ENCODE measurements around the gene ARHGEF2. TPM values are rescaled to one million over a fixed set of nuclear protein-coding genes. Genes with fewer than 3 reads are reported as not detected.
A peak's percentile ranks its signal among the peaks of the same experiment; 100 is the strongest.

Gene ARHGEF2
- polyA plus RNA-seq, 1 of the 3 experiments (the other 2 are of a cell fraction) = 50.8 TPM

DNA sequence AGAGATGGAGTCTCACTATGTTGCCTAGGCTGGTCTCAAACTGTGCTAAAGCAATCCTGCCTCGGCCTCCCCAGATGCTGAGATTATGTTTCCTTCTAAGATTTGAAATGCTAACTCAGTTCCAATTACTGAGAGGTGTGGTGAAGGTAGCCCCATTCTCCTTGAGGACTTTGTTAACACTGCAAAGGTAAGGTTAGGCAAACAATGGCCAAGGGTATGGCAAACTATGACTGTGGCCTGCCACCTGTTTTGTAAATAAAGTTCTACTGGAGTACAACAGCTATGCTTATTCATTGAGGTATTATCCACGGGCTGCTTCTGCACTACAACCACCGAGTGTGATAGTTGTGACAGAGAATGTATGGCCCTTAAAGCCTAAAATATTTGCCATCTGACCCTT lies 57.6 kb downstream of the ARHGEF2 start:
- Histone ChIP-seq H3K9me2 (no peaks in the 10 kb centered on the region), H3K4me2 (no peak overlapping the region), H3K27me3 (ENCODE audit: insufficient read depth) (no peaks in the 10 kb centered on the region), H3K27ac (ENCODE audit: low read depth in 2 of 2, low read length in 1 of 2) (no peak overlapping the region), H3K9ac (no peak overlapping the region), H3K79me2 (ENCODE audit: insufficient read depth) (peaks cover 62% of the 10 kb centered on the region), H3K4me1 (ENCODE audit: control insufficient read depth in 1 of 2, insufficient read depth in 2 of 2, low read depth in 1 of 2, low read length in 1 of 2) (no peaks in the 10 kb centered on the region), H3F3A (replicated peaks; ENCODE audit: insufficient read depth) (peaks cover 53% of the 10 kb centered on the region), H3K4me3 (ENCODE audit: low read depth in 2 of 2, low read length in 1 of 2) (no peak overlapping the region), H2AFZ (ENCODE audit: low read depth) (no peak overlapping the region), H3K36me3 (replicated peaks in 1 of 2; ENCODE audit: control insufficient read depth in 1 of 2, insufficient read depth in 2 of 2, low read length in 1 of 2) (peaks cover 79 to 88% of the 10 kb centered on the region in 2 experiments), H4K20me1 (ENCODE audit: insufficient read depth) (peaks cover 6% of the 10 kb centered on the region; the same call in 1 of the 2 replicates), H3K9me3 (no peaks in the 10 kb centered on the region)
- 98% methylated on average over 3 of the region's 3 CpGs for WGBS (ENCODE audit: low lambda C conversion rate)
- DNase-seq = no peak
- ChIA-PET POLR2A (interaction anchor here (1.5 kb wide), 1 partner anchor 13 kb away, joined by 4 read pairs; the partner anchor contains the start of gene KHDC4), CTCF (interaction anchor here (0.8 to 1.3 kb wide), 2 partner anchors 12 to 69 kb away, joined by 3 read pairs; no protein-coding TSS in a partner anchor)
- TF ChIP-seq TAF1 (IDR thresholded peaks at IDR 0.05; ENCODE audit: borderline replicate concordance, low read depth, low read length) (no peak), POLR2AphosphoS5 (IDR thresholded peaks at IDR 0.05; ENCODE audit: low read depth, low read length) (0 out of 2 replicates have a peak, but pooled peaks have one; percentile 3)
- TF ChIP-seq, protein P1, sequence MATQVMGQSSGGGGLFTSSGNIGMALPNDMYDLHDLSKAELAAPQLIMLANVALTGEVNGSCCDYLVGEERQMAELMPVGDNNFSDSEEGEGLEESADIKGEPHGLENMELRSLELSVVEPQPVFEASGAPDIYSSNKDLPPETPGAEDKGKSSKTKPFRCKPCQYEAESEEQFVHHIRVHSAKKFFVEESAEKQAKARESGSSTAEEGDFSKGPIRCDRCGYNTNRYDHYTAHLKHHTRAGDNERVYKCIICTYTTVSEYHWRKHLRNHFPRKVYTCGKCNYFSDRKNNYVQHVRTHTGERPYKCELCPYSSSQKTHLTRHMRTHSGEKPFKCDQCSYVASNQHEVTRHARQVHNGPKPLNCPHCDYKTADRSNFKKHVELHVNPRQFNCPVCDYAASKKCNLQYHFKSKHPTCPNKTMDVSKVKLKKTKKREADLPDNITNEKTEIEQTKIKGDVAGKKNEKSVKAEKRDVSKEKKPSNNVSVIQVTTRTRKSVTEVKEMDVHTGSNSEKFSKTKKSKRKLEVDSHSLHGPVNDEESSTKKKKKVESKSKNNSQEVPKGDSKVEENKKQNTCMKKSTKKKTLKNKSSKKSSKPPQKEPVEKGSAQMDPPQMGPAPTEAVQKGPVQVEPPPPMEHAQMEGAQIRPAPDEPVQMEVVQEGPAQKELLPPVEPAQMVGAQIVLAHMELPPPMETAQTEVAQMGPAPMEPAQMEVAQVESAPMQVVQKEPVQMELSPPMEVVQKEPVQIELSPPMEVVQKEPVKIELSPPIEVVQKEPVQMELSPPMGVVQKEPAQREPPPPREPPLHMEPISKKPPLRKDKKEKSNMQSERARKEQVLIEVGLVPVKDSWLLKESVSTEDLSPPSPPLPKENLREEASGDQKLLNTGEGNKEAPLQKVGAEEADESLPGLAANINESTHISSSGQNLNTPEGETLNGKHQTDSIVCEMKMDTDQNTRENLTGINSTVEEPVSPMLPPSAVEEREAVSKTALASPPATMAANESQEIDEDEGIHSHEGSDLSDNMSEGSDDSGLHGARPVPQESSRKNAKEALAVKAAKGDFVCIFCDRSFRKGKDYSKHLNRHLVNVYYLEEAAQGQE (IDR thresholded peaks at IDR 0.05; ENCODE audit: low read depth, low read length) = no peak
- TF ChIP-seq, protein P2, sequence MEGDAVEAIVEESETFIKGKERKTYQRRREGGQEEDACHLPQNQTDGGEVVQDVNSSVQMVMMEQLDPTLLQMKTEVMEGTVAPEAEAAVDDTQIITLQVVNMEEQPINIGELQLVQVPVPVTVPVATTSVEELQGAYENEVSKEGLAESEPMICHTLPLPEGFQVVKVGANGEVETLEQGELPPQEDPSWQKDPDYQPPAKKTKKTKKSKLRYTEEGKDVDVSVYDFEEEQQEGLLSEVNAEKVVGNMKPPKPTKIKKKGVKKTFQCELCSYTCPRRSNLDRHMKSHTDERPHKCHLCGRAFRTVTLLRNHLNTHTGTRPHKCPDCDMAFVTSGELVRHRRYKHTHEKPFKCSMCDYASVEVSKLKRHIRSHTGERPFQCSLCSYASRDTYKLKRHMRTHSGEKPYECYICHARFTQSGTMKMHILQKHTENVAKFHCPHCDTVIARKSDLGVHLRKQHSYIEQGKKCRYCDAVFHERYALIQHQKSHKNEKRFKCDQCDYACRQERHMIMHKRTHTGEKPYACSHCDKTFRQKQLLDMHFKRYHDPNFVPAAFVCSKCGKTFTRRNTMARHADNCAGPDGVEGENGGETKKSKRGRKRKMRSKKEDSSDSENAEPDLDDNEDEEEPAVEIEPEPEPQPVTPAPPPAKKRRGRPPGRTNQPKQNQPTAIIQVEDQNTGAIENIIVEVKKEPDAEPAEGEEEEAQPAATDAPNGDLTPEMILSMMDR (IDR thresholded peaks at IDR 0.05) = no peak

DNA sequence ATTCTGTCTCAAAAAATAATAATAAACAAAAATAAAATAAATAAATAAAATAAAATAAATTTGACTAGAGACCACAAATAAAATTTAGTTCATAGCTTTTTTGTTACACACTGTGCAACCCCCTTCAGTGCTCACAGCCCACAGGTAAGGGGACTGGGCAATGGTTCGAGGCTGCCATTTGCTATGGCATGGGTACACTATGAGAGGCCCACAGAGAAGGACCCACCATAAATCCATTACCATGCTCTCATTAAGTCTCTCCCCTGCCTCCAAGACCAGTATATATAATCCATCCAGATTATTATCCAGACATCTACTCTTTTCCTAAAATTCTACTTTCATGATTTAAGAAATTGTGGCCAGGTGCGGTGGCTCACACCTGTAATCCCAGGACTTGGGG lies 58.5 kb downstream of the ARHGEF2 start:
- no peak overlapping the region for H3K4me3 ChIP-seq (ENCODE audit: low read depth in 2 of 2, low read length in 1 of 2)
- no peak overlapping the region for H3K4me2 ChIP-seq
- H3F3A ChIP-seq (replicated peaks; ENCODE audit: insufficient read depth) = peaks cover 55% of the 10 kb centered on the region
- peaks cover 52% of the 10 kb centered on the region for H3K79me2 ChIP-seq (ENCODE audit: insufficient read depth)
- H3K4me1 ChIP-seq (ENCODE audit: control insufficient read depth in 1 of 2, insufficient read depth in 2 of 2, low read depth in 1 of 2, low read length in 1 of 2) = no peaks in the 10 kb centered on the region
- no peaks in the 10 kb centered on the region for H3K9me2 ChIP-seq
- peaks cover 76 to 88% of the 10 kb centered on the region in 2 experiments for H3K36me3 ChIP-seq (replicated peaks in 1 of 2; ENCODE audit: control insufficient read depth in 1 of 2, insufficient read depth in 2 of 2, low read length in 1 of 2)
- ChIA-PET CTCF (no interaction called here), POLR2A (interaction anchor here (1.1 kb wide), 2 partner anchors 11 to 14 kb away, joined by 3 to 4 read pairs; partner anchors contain the start of gene KHDC4)
- peaks cover 6% of the 10 kb centered on the region; the same call in 1 of the 2 replicates for H4K20me1 ChIP-seq (ENCODE audit: insufficient read depth)
- no peaks in the 10 kb centered on the region for H3K9me3 ChIP-seq
- H2AFZ ChIP-seq (ENCODE audit: low read depth) = no peak overlapping the region
- no peak overlapping the region for H3K27ac ChIP-seq (ENCODE audit: low read depth in 2 of 2, low read length in 1 of 2)
- no peak for DNase-seq
- no peaks in the 10 kb centered on the region for H3K27me3 ChIP-seq (ENCODE audit: insufficient read depth)
- H3K9ac ChIP-seq = no peak overlapping the region
- WGBS (ENCODE audit: low lambda C conversion rate) = 95% methylated on average over 2 of the region's 2 CpGs
- TF ChIP-seq RAD21 (IDR thresholded peaks at IDR 0.05; ENCODE audit: low read length) (no peak), CHD2 (IDR thresholded peaks at IDR 0.05; ENCODE audit: low read length, partially characterized antibody) (no peak), TAF1 (IDR thresholded peaks at IDR 0.05; ENCODE audit: borderline replicate concordance, low read depth, low read length) (no peak), RXRA (IDR thresholded peaks at IDR 0.05; ENCODE audit: borderline replicate concordance, low read depth) (no peak), TCF12 (IDR thresholded peaks at IDR 0.05) (no peak), POLR2AphosphoS5 (IDR thresholded peaks at IDR 0.05; ENCODE audit: low read depth, low read length) (no peak), MEF2A (IDR thresholded peaks at IDR 0.05; ENCODE audit: borderline replicate concordance, low read depth) (no peak), GABPA (IDR thresholded peaks at IDR 0.05; ENCODE audit: low read depth) (no peak), FOXM1 (IDR thresholded peaks at IDR 0.05; ENCODE audit: low read depth) (no peak), NRF1 (IDR thresholded peaks at IDR 0.05; ENCODE audit: low read depth, low read length) (no peak), EZH2phosphoT487 (IDR thresholded peaks at IDR 0.05; ENCODE audit: borderline replicate concordance, low read depth) (no peak)
- TF ChIP-seq, protein P3, sequence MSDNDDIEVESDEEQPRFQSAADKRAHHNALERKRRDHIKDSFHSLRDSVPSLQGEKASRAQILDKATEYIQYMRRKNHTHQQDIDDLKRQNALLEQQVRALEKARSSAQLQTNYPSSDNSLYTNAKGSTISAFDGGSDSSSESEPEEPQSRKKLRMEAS (IDR thresholded peaks at IDR 0.05; ENCODE audit: low read depth) = no peak
- TF ChIP-seq, protein P1 (IDR thresholded peaks at IDR 0.05; ENCODE audit: low read depth, low read length) = no peak
- TF ChIP-seq, protein P2 (IDR thresholded peaks at IDR 0.05) = no peak

Data from SK-N-SH (cell line).